IPS-20b (cell line): ENCODE measurements around the gene GPR17.

Source experiments
- H3K27ac ChIP-seq: one replicate; pipeline ENCODE4 v1.5.1; 2013; ENCODE audit warnings: low read length
- H3K27me3 ChIP-seq: 2 replicates; pipeline ENCODE4 v1.6.1; 2013; ENCODE audit warnings: mild to moderate bottlenecking, low read length, inconsistent platforms; ENCODE audit not compliant: insufficient read depth
- H3K36me3 ChIP-seq: 2 replicates; pipeline ENCODE4 v1.6.1; 2013; ENCODE audit warnings: low read depth, mild to moderate bottlenecking, inconsistent platforms, low read length, moderate library complexity; ENCODE audit not compliant: insufficient read depth
- H3K4me1 ChIP-seq: 2 replicates; pipeline ENCODE4 v1.6.1; 2013; ENCODE audit warnings: mild to moderate bottlenecking, control low read depth, inconsistent platforms, low read length, moderate library complexity; ENCODE audit not compliant: insufficient read depth
- H3K4me3 ChIP-seq: 2 replicates; pipeline ENCODE4 v1.5.1; 2013; ENCODE audit warnings: mild to moderate bottlenecking, low read length, inconsistent platforms
- H3K9ac ChIP-seq: 2 replicates; pipeline ENCODE4 v1.6.1; 2013; ENCODE audit warnings: low read depth, mild to moderate bottlenecking, inconsistent platforms, low read length, moderate library complexity
- H3K9me3 ChIP-seq: 2 replicates; pipeline ENCODE4 v1.6.1; 2013; ENCODE audit warnings: mild to moderate bottlenecking, low read depth, low read length, inconsistent platforms; ENCODE audit not compliant: insufficient read depth

The GPR17 gene

GRCh38 chr2:127633556-127634065 is 12.3 kb upstream of the GPR17 start:
- Histone ChIP-seq H3K27ac (no peak overlapping the region), H3K36me3 (no peaks in the 10 kb centered on the region), H3K4me3 (no peak overlapping the region), H3K27me3 (no peaks in the 10 kb centered on the region), H3K4me1 (peaks cover 9% of the 10 kb centered on the region; the same call in 1 of the 2 replicates), H3K9ac (no peak overlapping the region), H3K9me3 (no peaks in the 10 kb centered on the region)

GRCh38 chr2:127634066-127634617 is 11.8 kb upstream of the GPR17 start:
- Histone ChIP-seq H3K27me3 (no peaks in the 10 kb centered on the region), H3K9me3 (no peaks in the 10 kb centered on the region), H3K4me1 (peaks cover 9% of the 10 kb centered on the region; the same call in 1 of the 2 replicates), H3K9ac (no peak overlapping the region), H3K4me3 (no peak overlapping the region), H3K27ac (no peak overlapping the region), H3K36me3 (no peaks in the 10 kb centered on the region)

GRCh38 chr2:127634626-127635379 is 11.2 kb upstream of the GPR17 start:
- Histone ChIP-seq H3K9ac (no peak overlapping the region), H3K9me3 (no peaks in the 10 kb centered on the region), H3K4me1 (peaks cover 9% of the 10 kb centered on the region; the same call in 1 of the 2 replicates), H3K27ac (no peak overlapping the region), H3K27me3 (no peaks in the 10 kb centered on the region), H3K4me3 (no peak overlapping the region), H3K36me3 (no peaks in the 10 kb centered on the region)

- H3K27ac ChIP-seq: no peak overlapping the region
- no peak overlapping the region for H3K9ac ChIP-seq
- H3K9me3 ChIP-seq: no peaks in the 10 kb centered on the region
- H3K27me3 ChIP-seq: no peaks in the 10 kb centered on the region
- H3K4me3 ChIP-seq: no peak overlapping the region
- no peaks in the 10 kb centered on the region for H3K36me3 ChIP-seq
- peaks cover 9% of the 10 kb centered on the region; the same call in 1 of the 2 replicates for H3K4me1 ChIP-seq
Observed at GRCh38 chr2:127635380-127636237, 10.3 kb upstream of the GPR17 start.

GRCh38 chr2:127636248-127637235 is 9.4 kb upstream of the GPR17 start:
- no peak overlapping the region for H3K4me3 ChIP-seq
- peaks cover 9% of the 10 kb centered on the region; the same call in 1 of the 2 replicates for H3K4me1 ChIP-seq
- H3K36me3 ChIP-seq: no peaks in the 10 kb centered on the region
- H3K27ac ChIP-seq: no peak overlapping the region
- no peaks in the 10 kb centered on the region for H3K27me3 ChIP-seq
- no peak overlapping the region for H3K9ac ChIP-seq
- no peaks in the 10 kb centered on the region for H3K9me3 ChIP-seq

- no peaks in the 10 kb centered on the region for H3K9me3 ChIP-seq
- peaks cover 9% of the 10 kb centered on the region; the same call in 1 of the 2 replicates for H3K4me1 ChIP-seq
- H3K36me3 ChIP-seq: no peaks in the 10 kb centered on the region
- no peak overlapping the region for H3K9ac ChIP-seq
- no peaks in the 10 kb centered on the region for H3K27me3 ChIP-seq
- H3K4me3 ChIP-seq: no peak overlapping the region; the same call in 1 of the 2 replicates
- H3K27ac ChIP-seq: no peak overlapping the region
Observed at GRCh38 chr2:127637236-127637630, 8.7 kb upstream of the GPR17 start.

- H3K36me3 ChIP-seq: no peaks in the 10 kb centered on the region
- no peaks in the 10 kb centered on the region for H3K27me3 ChIP-seq
- peaks cover 9% of the 10 kb centered on the region; the same call in 1 of the 2 replicates for H3K4me1 ChIP-seq
- H3K9me3 ChIP-seq: no peaks in the 10 kb centered on the region
- H3K4me3 ChIP-seq: peak overlapping the region; percentile 42; the same call in 1 of the 2 replicates
- no peak overlapping the region for H3K27ac ChIP-seq
- no peak overlapping the region for H3K9ac ChIP-seq
Observed at GRCh38 chr2:127637725-127638252, 8.2 kb upstream of the GPR17 start.

GRCh38 chr2:127638361-127639110 is 7.4 kb upstream of the GPR17 start:
- Histone ChIP-seq H3K36me3 (no peaks in the 10 kb centered on the region), H3K9ac (no peak overlapping the region), H3K27me3 (no peaks in the 10 kb centered on the region), H3K9me3 (no peaks in the 10 kb centered on the region), H3K27ac (no peak overlapping the region), H3K4me3 (peak overlapping the region; percentile 42; the same call in 1 of the 2 replicates), H3K4me1 (peaks cover 9% of the 10 kb centered on the region; the same call in 1 of the 2 replicates)

- H3K9ac ChIP-seq: no peak overlapping the region
Observed at GRCh38 chr2:127639111-127639474, 6.9 kb upstream of the GPR17 start.

More at GRCh38 chr2:127639111-127639474, 6.9 kb upstream of the GPR17 start:
- Histone ChIP-seq H3K4me1 (peaks cover 9% of the 10 kb centered on the region; the same call in 1 of the 2 replicates), H3K36me3 (no peaks in the 10 kb centered on the region), H3K27me3 (no peaks in the 10 kb centered on the region), H3K27ac (no peak overlapping the region), H3K9me3 (no peaks in the 10 kb centered on the region), H3K4me3 (no peak overlapping the region)
